SK-N-SH treated with all-trans-retinoic acid at 6 μM for 48 hours (cell line): Measurements from ENCODE around the gene ISLR2.

Experiments
- ATAC-seq: fragments of 200-7000 bp; cut with Tn5 transposase; 3 replicates; pipeline ENCODE4 v1.9.1; 2020; ENCODE audit warnings: mild to moderate bottlenecking, moderate library complexity
- ARNTL ChIP-seq: fragments of 450-650 bp; formaldehyde crosslinking; IDR thresholded peaks from 2 replicates; pipeline ENCODE4 v1.5.0; 2020; ENCODE audit warnings: low read depth, mild to moderate bottlenecking, moderate library complexity, borderline replicate concordance
- BACH2 ChIP-seq: fragments of 250-450 bp; sonication (Bioruptor Pico); IDR thresholded peaks from 2 replicates; pipeline ENCODE4 v1.9.0; 2021; ENCODE audit warnings: mild to moderate bottlenecking, borderline replicate concordance
- CREB5 ChIP-seq: fragments of 250-450 bp; sonication (Bioruptor Pico); IDR thresholded peaks from 2 replicates; pipeline ENCODE4 v1.5.1; 2020; ENCODE audit warnings: low read depth, mild to moderate bottlenecking, moderate library complexity
- CSDC2 ChIP-seq: fragments of 250-450 bp; sonication (Bioruptor Pico); IDR thresholded peaks from 2 replicates; pipeline ENCODE4 v1.5.0; 2020; ENCODE audit warnings: mild to moderate bottlenecking, moderate library complexity
- CSRNP3 ChIP-seq: fragments of 250-450 bp; sonication (Bioruptor Pico); IDR thresholded peaks from 2 replicates; pipeline ENCODE4 v1.5.1; 2021; ENCODE audit warnings: mild to moderate bottlenecking, moderate library complexity
- ESRRG ChIP-seq: fragments of 250-450 bp; sonication (Bioruptor Pico); IDR thresholded peaks from 2 replicates; pipeline ENCODE4 v1.6.1; 2021; ENCODE audit warnings: mild to moderate bottlenecking
- GLIS3 ChIP-seq: fragments of 250-450 bp; sonication (Bioruptor Pico); IDR thresholded peaks from 2 replicates; pipeline ENCODE4 v1.5.0; 2020; ENCODE audit warnings: mild to moderate bottlenecking, moderate library complexity
- ISL1 ChIP-seq: fragments of 250-450 bp; sonication (Bioruptor Pico); IDR thresholded peaks from 2 replicates; pipeline ENCODE4 v2.1.2; 2022; ENCODE audit warnings: mild to moderate bottlenecking, moderate library complexity
- OSR1 ChIP-seq: fragments of 250-450 bp; sonication (Bioruptor Pico); IDR thresholded peaks from 2 replicates; pipeline ENCODE4 v1.8.0; 2022; ENCODE audit warnings: moderate library complexity, mild to moderate bottlenecking, inconsistent platforms
- POU6F1 ChIP-seq: fragments of 250-450 bp; sonication (Bioruptor Pico); IDR thresholded peaks from 2 replicates; pipeline ENCODE4 v1.8.0; 2021; ENCODE audit warnings: low read depth, mild to moderate bottlenecking, moderate library complexity, borderline replicate concordance
- PPARA ChIP-seq: fragments of 250-450 bp; sonication (Bioruptor Pico); IDR thresholded peaks from 2 replicates; pipeline ENCODE4 v1.5.0; 2020; ENCODE audit warnings: mild to moderate bottlenecking, borderline replicate concordance
- RARB ChIP-seq: fragments of 250-450 bp; sonication (Bioruptor Pico); IDR thresholded peaks from 2 replicates; pipeline ENCODE4 v1.8.0; 2021; ENCODE audit warnings: mild to moderate bottlenecking, moderate library complexity
- SNAI2 ChIP-seq: fragments of 250-450 bp; sonication (Bioruptor Pico); IDR thresholded peaks from 2 replicates; pipeline ENCODE4 v1.5.0; 2020; ENCODE audit warnings: mild to moderate bottlenecking, moderate library complexity
- TCF4 ChIP-seq: fragments of 250-450 bp; sonication (Bioruptor Pico); IDR thresholded peaks from 2 replicates; pipeline ENCODE4 v1.8.0; 2021; ENCODE audit warnings: mild to moderate bottlenecking, moderate library complexity, borderline replicate concordance
- TOX ChIP-seq: fragments of 250-450 bp; sonication (Bioruptor Pico); IDR thresholded peaks from 2 replicates; pipeline ENCODE4 v1.8.0; 2021; ENCODE audit warnings: mild to moderate bottlenecking, moderate library complexity, borderline replicate concordance
- TSHZ2 ChIP-seq: fragments of 250-450 bp; sonication (Bioruptor Pico); IDR thresholded peaks from 2 replicates; pipeline ENCODE4 v1.5.0; 2020; ENCODE audit warnings: mild to moderate bottlenecking, moderate library complexity
- ZC3H10 ChIP-seq: fragments of 250-450 bp; sonication (Bioruptor Pico); IDR thresholded peaks from 2 replicates; pipeline ENCODE4 v1.5.1; 2021; ENCODE audit warnings: mild to moderate bottlenecking, moderate library complexity
- ZFP3 ChIP-seq: fragments of 250-450 bp; sonication (Bioruptor Pico); IDR thresholded peaks from 2 replicates; pipeline ENCODE4 v1.5.0; 2020; ENCODE audit warnings: mild to moderate bottlenecking, moderate library complexity
- ZFP30 ChIP-seq: fragments of 450-650 bp; formaldehyde crosslinking; IDR thresholded peaks from 2 replicates; pipeline ENCODE4 v1.5.0; 2022; ENCODE audit warnings: mild to moderate bottlenecking, moderate library complexity
- ZNF565 ChIP-seq: fragments of 450-650 bp; formaldehyde crosslinking; conservative IDR thresholded peaks from 2 replicates; pipeline ENCODE4 v1.5.0; 2020; ENCODE audit warnings: low read depth, mild to moderate bottlenecking, moderate library complexity
- ZNF70 ChIP-seq: fragments of 450-650 bp; formaldehyde crosslinking; IDR thresholded peaks from 2 replicates; pipeline ENCODE4 v1.5.0; 2020; ENCODE audit warnings: mild to moderate bottlenecking, moderate library complexity
- ZNF8 ChIP-seq: fragments of 450-650 bp; formaldehyde crosslinking; IDR thresholded peaks from 2 replicates; pipeline ENCODE4 v1.5.0; 2020; ENCODE audit warnings: mild to moderate bottlenecking, moderate library complexity

The ISLR2 gene

GRCh38 chr15:74121858-74122257 lies 8.5 kb upstream of the ISLR2 start:
- TF ChIP-seq CSRNP3 (CRISPR knock-in tag) (no peak), ZNF8 (no peak), ZC3H10 (CRISPR knock-in tag) (no peak)
- TF ChIP-seq, all 23 proteins: peak for 0
- ATAC-seq: no peak

- ATAC-seq: no peak
- TF ChIP-seq SNAI2 (CRISPR knock-in tag) (no peak), CSRNP3 (CRISPR knock-in tag) (no peak), ZNF70 (CRISPR knock-in tag) (no peak), ZC3H10 (CRISPR knock-in tag) (no peak), CSDC2 (CRISPR knock-in tag) (no peak), CREB5 (no peak)
Measured at GRCh38 chr15:74122403-74123130, 7.8 kb upstream of the ISLR2 start.

GRCh38 chr15:74123131-74123429 lies 7.3 kb upstream of the ISLR2 start:
- ATAC-seq: no peak
- TF ChIP-seq ZNF8 (no peak), ZC3H10 (CRISPR knock-in tag) (no peak), GLIS3 (CRISPR knock-in tag) (no peak), TSHZ2 (no peak), CREB5 (no peak), ZFP3 (no peak), ISL1 (CRISPR knock-in tag) (no peak), CSDC2 (CRISPR knock-in tag) (no peak), SNAI2 (CRISPR knock-in tag) (no peak), TOX (CRISPR knock-in tag) (no peak), ZNF565 (CRISPR knock-in tag) (no peak), POU6F1 (no peak), OSR1 (no peak), ARNTL (no peak), ESRRG (CRISPR knock-in tag) (no peak)
- TF ChIP-seq, all 23 proteins: peak for 0

GRCh38 chr15:74123658-74124057 lies 6.7 kb upstream of the ISLR2 start:
- ATAC-seq: no peak
- TF ChIP-seq OSR1: no peak
- no peak for TF ChIP-seq CREB5
- no peak for TF ChIP-seq SNAI2 (CRISPR knock-in tag)
- TF ChIP-seq ZFP3: no peak
- TF ChIP-seq BACH2 (CRISPR knock-in tag): no peak
- no peak for TF ChIP-seq CSDC2 (CRISPR knock-in tag)
- no peak for TF ChIP-seq ZNF8
- TF ChIP-seq ISL1 (CRISPR knock-in tag): no peak
- TF ChIP-seq TOX (CRISPR knock-in tag): no peak
- TF ChIP-seq TCF4 (CRISPR knock-in tag): no peak
- no peak for TF ChIP-seq ZFP30
- TF ChIP-seq ESRRG (CRISPR knock-in tag): no peak
- no peak for TF ChIP-seq ARNTL
- no peak for TF ChIP-seq PPARA
- TF ChIP-seq RARB: no peak
- no peak for TF ChIP-seq ZNF70 (CRISPR knock-in tag)
